NT2/D1 (cell line): Measurements from ENCODE around the gene IQSEC1.

Experiments used
- DNase-seq: peaks from one replicate; pipeline ENCODE4 v3.0.0-alpha.2; 2011; ENCODE audit warnings: low read depth, low spot score
- H3K27me3 ChIP-seq: 2 replicates; pipeline ENCODE4 v1.6.0; 2011; ENCODE audit warnings: mild to moderate bottlenecking; ENCODE audit not compliant: insufficient read length, insufficient read depth
- H3K36me3 ChIP-seq: 2 replicates; pipeline ENCODE4 v1.6.1; 2011; ENCODE audit warnings: mild to moderate bottlenecking, low read length, mixed read lengths; ENCODE audit not compliant: insufficient read depth, insufficient read length
- H3K4me1 ChIP-seq: 2 replicates; pipeline ENCODE4 v1.5.1; 2011; ENCODE audit not compliant: insufficient read depth, insufficient read length
- H3K4me3 ChIP-seq: 2 replicates; pipeline ENCODE4 v1.5.1; 2011; ENCODE audit warnings: low read depth; ENCODE audit not compliant: insufficient read length
- H3K9ac ChIP-seq: 2 replicates; pipeline ENCODE4 v1.6.0; 2011; ENCODE audit warnings: low read depth; ENCODE audit not compliant: insufficient read length
- H3K9me3 ChIP-seq: 2 replicates; pipeline ENCODE4 v1.5.1; 2011; ENCODE audit warnings: mild to moderate bottlenecking, low read length; ENCODE audit not compliant: insufficient read depth
- SUZ12 ChIP-seq: IDR thresholded peaks from 2 replicates; pipeline ENCODE4 v1.6.1; 2011; ENCODE audit not compliant: insufficient read length, insufficient read depth; ENCODE audit errors: extremely low read depth
- YY1 ChIP-seq: IDR thresholded peaks from 2 replicates; pipeline ENCODE4 v1.6.1; 2011; ENCODE audit not compliant: insufficient read length, insufficient read depth
- ZNF274 ChIP-seq: IDR thresholded peaks from 2 replicates; pipeline ENCODE4 v1.6.1; 2011; ENCODE audit warnings: mild to moderate bottlenecking, low read depth, low read length

Gene IQSEC1

DNA sequence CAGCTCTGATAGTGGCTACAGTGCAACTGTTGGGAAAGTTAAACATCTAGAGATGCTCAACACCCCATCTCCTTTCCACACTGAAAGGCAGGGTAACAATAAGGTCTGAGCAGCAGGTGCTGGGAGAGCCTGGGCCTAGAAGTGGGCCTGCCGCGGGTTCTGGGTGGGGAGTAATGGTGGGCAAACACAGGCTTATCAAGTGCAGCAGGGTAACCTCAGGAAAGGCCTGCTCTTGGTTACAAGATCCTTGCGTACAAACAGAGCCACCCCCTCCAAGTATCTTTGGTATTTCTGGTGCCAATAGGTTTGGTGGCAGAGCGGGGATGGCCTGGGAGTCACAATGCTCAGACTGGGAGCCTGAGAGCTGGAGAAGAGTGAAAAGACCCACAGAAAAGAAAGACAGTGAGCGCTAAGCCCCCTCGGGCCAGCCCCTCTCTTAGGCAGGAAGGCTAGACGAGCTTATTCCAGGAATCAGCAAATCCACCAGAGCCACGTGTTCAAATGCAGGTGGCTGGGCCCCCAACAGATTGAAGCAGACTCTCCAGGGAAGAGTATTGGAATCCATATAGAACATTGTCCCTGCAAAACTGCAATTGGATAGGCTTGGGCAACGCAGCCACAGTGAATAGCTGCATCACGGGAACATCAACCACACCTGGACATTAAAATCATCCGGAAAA, 2.7 kb downstream of the IQSEC1 start:
- no peaks in the 10 kb centered on the region for H3K36me3 ChIP-seq
- peaks cover 42% of the 10 kb centered on the region for H3K27me3 ChIP-seq
- TF ChIP-seq SUZ12, result no peak
- TF ChIP-seq YY1, result no peak
- no peak for TF ChIP-seq ZNF274
- H3K9ac ChIP-seq, result no peak overlapping the region
- peaks cover 12% of the 10 kb centered on the region for H3K4me1 ChIP-seq
- no peak overlapping the region for H3K4me3 ChIP-seq
- 0 out of 2 replicates have a peak, but pooled peaks cover 6% of the 10 kb centered on the region for H3K9me3 ChIP-seq
- no peak for DNase-seq

DNA sequence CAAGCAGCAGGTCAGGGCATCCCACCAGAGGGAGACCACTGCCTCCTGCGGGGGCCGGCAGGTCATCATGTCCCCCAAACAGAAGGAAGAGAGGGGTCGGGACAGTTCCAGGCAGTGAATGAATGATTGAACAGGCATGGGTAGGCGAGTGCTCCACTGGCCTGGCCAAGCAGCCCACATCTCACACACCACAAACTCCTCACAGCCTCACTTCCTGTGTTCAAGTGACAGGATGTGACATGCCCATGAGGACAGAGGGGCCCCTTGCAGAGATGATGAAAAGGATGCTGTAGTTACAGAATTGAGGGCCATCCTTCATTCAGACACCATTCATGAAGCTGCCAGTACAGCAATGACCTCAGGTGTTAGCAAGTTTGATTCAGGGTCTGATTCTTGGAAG, 3.7 kb downstream of the IQSEC1 start:
- TF ChIP-seq ZNF274, result no peak
- TF ChIP-seq SUZ12, result no peak
- TF ChIP-seq YY1, result no peak
- no peak for DNase-seq
- H3K4me1 ChIP-seq, result peaks cover 12% of the 10 kb centered on the region
- H3K4me3 ChIP-seq, result no peak overlapping the region
- H3K27me3 ChIP-seq, result peaks cover 32% of the 10 kb centered on the region
- no peaks in the 10 kb centered on the region for H3K36me3 ChIP-seq
- no peak overlapping the region for H3K9ac ChIP-seq
- H3K9me3 ChIP-seq, result 0 out of 2 replicates have a peak, but pooled peaks cover 6% of the 10 kb centered on the region

DNA sequence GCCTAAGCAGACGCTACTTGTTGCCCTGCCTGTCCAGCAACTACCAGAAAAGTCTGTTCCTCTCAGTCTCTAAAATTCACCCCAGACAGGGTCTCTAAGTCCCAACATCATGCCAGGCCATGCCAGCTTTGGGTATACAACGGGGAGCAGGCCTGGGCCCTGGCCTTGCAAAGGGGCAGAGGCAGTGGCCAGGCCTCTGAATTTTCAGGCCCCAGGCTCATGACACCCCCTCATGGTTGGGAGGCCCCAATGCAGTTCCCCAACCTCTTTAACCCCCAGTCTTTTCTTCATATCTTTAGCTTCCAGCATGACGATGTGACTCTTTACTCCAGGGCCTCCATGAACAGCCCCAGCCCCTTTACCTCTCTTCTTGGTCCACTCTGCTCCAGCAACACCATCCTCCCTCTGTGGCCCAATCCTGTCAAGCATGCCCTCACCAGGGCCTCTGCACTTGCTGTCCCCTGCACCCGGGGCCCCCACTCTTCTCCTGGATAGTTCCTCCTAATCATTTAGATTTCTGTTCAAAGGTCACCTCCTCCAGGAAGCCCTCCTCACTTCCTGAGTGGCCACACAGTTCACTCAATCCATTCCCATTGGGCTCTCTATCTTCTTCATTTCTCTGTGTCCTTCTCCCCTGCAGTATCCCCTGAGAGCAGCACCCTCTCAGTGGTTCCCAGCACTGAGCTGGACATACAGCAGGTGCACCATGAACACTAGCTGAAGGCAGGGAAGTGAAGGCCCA, 4.8 kb downstream of the IQSEC1 start:
- no peaks in the 10 kb centered on the region for H3K9me3 ChIP-seq
- H3K4me1 ChIP-seq, result peaks cover 10% of the 10 kb centered on the region
- peaks cover 21% of the 10 kb centered on the region for H3K27me3 ChIP-seq
- no peak for DNase-seq
- no peak overlapping the region for H3K4me3 ChIP-seq
- no peak overlapping the region for H3K9ac ChIP-seq
- TF ChIP-seq SUZ12, result no peak
- H3K36me3 ChIP-seq, result no peaks in the 10 kb centered on the region

DNA sequence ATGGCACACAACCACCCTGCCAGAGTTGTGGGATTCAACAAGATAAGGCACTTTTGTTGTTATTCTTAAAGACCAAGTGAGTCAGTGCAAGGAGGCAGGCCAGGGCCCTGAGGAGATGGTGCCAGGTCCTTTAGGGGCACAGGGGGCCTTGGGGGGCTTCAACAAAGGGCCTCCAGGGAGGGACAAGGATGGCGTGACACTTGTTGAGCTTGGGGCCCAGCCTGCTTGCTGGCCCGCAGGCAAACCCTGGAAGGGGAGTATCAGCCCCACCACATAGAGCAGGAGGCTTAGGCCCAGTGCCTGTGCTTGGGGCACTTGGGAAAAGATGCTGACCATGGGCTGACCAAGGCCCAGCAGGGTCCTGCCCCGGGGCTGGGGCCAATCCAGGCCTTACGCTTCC, 5.5 kb downstream of the IQSEC1 start:
- Histone ChIP-seq H3K9ac (no peak overlapping the region), H3K27me3 (peaks cover 15% of the 10 kb centered on the region), H3K4me1 (peaks cover 9% of the 10 kb centered on the region), H3K36me3 (no peaks in the 10 kb centered on the region), H3K9me3 (no peaks in the 10 kb centered on the region), H3K4me3 (no peak overlapping the region)
- DNase-seq, result no peak
- TF ChIP-seq YY1, result no peak
- TF ChIP-seq ZNF274, result no peak
- no peak for TF ChIP-seq SUZ12

DNA sequence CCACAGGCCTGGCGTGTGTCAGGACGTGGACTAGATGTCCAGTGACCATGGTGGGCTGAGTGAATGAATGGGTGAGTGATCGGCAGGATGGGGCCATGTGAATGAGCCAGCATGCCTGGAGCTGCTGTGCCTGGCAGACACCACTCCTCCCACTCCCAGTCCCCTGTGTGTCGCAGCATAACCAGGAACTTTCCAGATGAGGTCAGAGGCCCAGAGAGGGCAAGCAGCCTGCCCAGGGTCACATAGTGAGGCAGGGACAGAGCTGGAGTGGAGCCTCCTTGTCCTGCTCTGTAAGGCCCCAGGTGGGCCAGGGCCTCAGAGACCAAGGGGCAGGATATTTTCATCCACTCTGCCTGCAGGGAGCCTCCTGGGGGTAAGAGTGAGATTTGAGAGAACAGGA, 6.4 kb downstream of the IQSEC1 start:
- Histone ChIP-seq H3K27me3 (peaks cover 5% of the 10 kb centered on the region), H3K4me3 (no peak overlapping the region), H3K9ac (no peak overlapping the region), H3K9me3 (no peaks in the 10 kb centered on the region), H3K4me1 (no peaks in the 10 kb centered on the region), H3K36me3 (no peaks in the 10 kb centered on the region)
- no peak for DNase-seq
- no peak for TF ChIP-seq SUZ12
- no peak for TF ChIP-seq YY1
- TF ChIP-seq ZNF274, result no peak

DNA sequence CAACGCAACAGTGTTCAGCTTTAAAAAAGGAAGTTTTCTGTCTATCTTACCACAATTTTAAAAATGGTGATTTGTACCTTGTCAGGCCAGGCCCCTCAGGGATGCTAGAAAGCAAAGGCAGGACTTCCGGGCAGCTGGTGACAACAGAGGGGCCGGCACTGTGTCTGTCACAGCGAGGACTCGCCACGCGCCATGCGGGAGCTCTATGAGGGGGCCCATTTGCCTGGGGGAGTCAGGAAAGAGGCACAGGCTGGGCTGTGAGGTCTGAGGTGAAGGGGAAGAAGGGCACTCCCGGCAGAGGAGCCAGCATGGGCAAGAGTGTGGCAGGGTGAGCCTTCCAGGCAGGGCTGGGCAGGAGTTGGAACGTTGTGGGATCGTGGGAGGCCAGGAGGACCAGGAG, 7.0 kb downstream of the IQSEC1 start:
- TF ChIP-seq YY1, result no peak
- no peak for TF ChIP-seq ZNF274
- no peak for TF ChIP-seq SUZ12
- no peak overlapping the region for H3K4me3 ChIP-seq
- no peaks in the 10 kb centered on the region for H3K4me1 ChIP-seq
- no peaks in the 10 kb centered on the region for H3K9me3 ChIP-seq
- no peaks in the 10 kb centered on the region for H3K36me3 ChIP-seq
- H3K27me3 ChIP-seq, result peaks cover 5% of the 10 kb centered on the region
- no peak for DNase-seq
- H3K9ac ChIP-seq, result no peak overlapping the region

- H3K9me3 ChIP-seq, result no peaks in the 10 kb centered on the region
- no peak for DNase-seq
- TF ChIP-seq ZNF274 (no peak), YY1 (no peak), SUZ12 (no peak)
- H3K4me3 ChIP-seq, result no peak overlapping the region
- H3K36me3 ChIP-seq, result no peaks in the 10 kb centered on the region
- H3K27me3 ChIP-seq, result peaks cover 5% of the 10 kb centered on the region
- no peak overlapping the region for H3K9ac ChIP-seq
- H3K4me1 ChIP-seq, result no peaks in the 10 kb centered on the region
Observed at GRCh38 chr3:13065727-13066126, 7.5 kb downstream of the IQSEC1 start.
